Endothelial cell of umbilical vein (primary cell): ENCODE results near the gene METRN. TPM values are rescaled to one million over a fixed set of nuclear protein-coding genes. Genes with fewer than 3 reads are reported as not detected.

ENCODE experiments used
- BruUV-seq: library from RNA; stranded (reverse); fragments of 400-500 nt; replicated peaks from 2 replicates; lab custom pipeline; 2021; lab: Mats Ljungman, UMichigan
- CTCF ChIA-PET: fragments of 300-600, 350-600 bp; sonication (Branson Sonifier 250); formaldehyde crosslinking; loops from one replicate; lab custom pipeline; 2021; ENCODE audit warnings: antibody characterized with exemption, inconsistent platforms; lab: Charles Lee
- POLR2A ChIA-PET: fragments of 300-600, 350-600 bp; sonication (Branson Sonifier 250); formaldehyde crosslinking; loops from one replicate; lab custom pipeline; 2021; ENCODE audit warnings: antibody characterized with exemption, inconsistent platforms; lab: Charles Lee
- DNase-seq: peaks from one replicate; pipeline ENCODE4 v3.0.0-alpha.2; 2011; ENCODE audit warnings: low read depth, low spot score
- FAIRE-seq: peaks from 2 replicates; lab custom pipeline; 2011; peaks lifted over from hg19 to GRCh38; lab: Jason Lieb, UNC
- H2AFZ ChIP-seq: 2 replicates; pipeline ENCODE4 v1.6.0; 2012; ENCODE audit warnings: low read depth, low read length, control low read depth, inconsistent platforms
- H3K27ac ChIP-seq: 2 replicates; pipeline ENCODE4 v1.5.1; 2011; ENCODE audit warnings: low read depth, mild to moderate bottlenecking, control low read depth, low read length, moderate library complexity; ENCODE audit not compliant: insufficient read depth
- H3K27me3 ChIP-seq, 2 experiments: 2 replicates each; pipeline versions ENCODE4 v1.6.0 to v1.6.1; 2011; ENCODE audit warnings: low read length in 2 of 2, mixed read lengths in 1 of 2; ENCODE audit not compliant: control insufficient read depth in 2 of 2, insufficient read depth in 2 of 2
- H3K36me3 ChIP-seq, 2 experiments: 2 replicates in 1 of 2; 3 replicates in 1 of 2; pipeline ENCODE4 v1.5.1; 2011; ENCODE audit warnings: low read length in 2 of 2, mild to moderate bottlenecking in 1 of 2, moderate library complexity in 1 of 2; ENCODE audit not compliant: control insufficient read depth in 2 of 2, insufficient read depth in 2 of 2; ENCODE audit errors: extremely low read depth in 1 of 2
- H3K4me1 ChIP-seq: 3 replicates; pipeline ENCODE4 v1.5.1; 2011; ENCODE audit warnings: mild to moderate bottlenecking, low read length; ENCODE audit not compliant: control insufficient read depth, insufficient read depth; ENCODE audit errors: extremely low read depth
- H3K4me2 ChIP-seq: 2 replicates; pipeline ENCODE4 v1.6.1; 2011; ENCODE audit warnings: low read length, control low read depth, mixed read lengths; ENCODE audit not compliant: insufficient read depth
- H3K4me3 ChIP-seq, 3 experiments: fragments of 200-600 bp in 1 of 3; sonication (generic), shearing (Covaris generic) in 1 of 3; replicated peaks in 1 of 3; 2 replicates each; pipeline ENCODE4 v1.5.1; 2011 to 2016; ENCODE audit warnings: control low read depth in 3 of 3, low read length in 3 of 3, mild to moderate bottlenecking in 2 of 3, inconsistent platforms in 1 of 3, low read depth in 1 of 3, moderate library complexity in 1 of 3; ENCODE audit not compliant: insufficient read depth in 1 of 3
- H3K79me2 ChIP-seq: 2 replicates; pipeline ENCODE4 v1.6.0; 2012; ENCODE audit warnings: low read length, inconsistent platforms; ENCODE audit not compliant: control insufficient read depth, insufficient read depth
- H3K9ac ChIP-seq: replicated peaks from 2 replicates; pipeline ENCODE3; 2011; ENCODE audit warnings: low read length, control low read depth; ENCODE audit not compliant: insufficient read depth; ENCODE audit errors: extremely low read depth
- H3K9me1 ChIP-seq: replicated peaks from 3 replicates; pipeline ENCODE4 v1.6.0; 2011; ENCODE audit warnings: mild to moderate bottlenecking, low read length; ENCODE audit not compliant: control insufficient read depth, insufficient read depth; ENCODE audit errors: extremely low read depth
- H3K9me3 ChIP-seq: replicated peaks from 2 replicates; pipeline ENCODE4 v1.5.1; 2012; ENCODE audit warnings: low read length, inconsistent platforms; ENCODE audit not compliant: control insufficient read depth, insufficient read depth
- H4K20me1 ChIP-seq: replicated peaks from 2 replicates; pipeline ENCODE3; 2011; ENCODE audit warnings: mild to moderate bottlenecking, low read length; ENCODE audit not compliant: control insufficient read depth, insufficient read depth; ENCODE audit errors: extremely low read depth
- CTCF ChIP-seq, 2 donors: IDR thresholded peaks; 1 replicate in 1 of 2; 2 replicates in 1 of 2; pipeline ENCODE4 v1.5.1; 2011; ENCODE audit warnings: low read length in 2 of 2, mild to moderate bottlenecking in 2 of 2, moderate library complexity in 2 of 2, control low read depth in 1 of 2, inconsistent platforms in 1 of 2, low read depth in 1 of 2; ENCODE audit not compliant: insufficient read depth in 1 of 2; ENCODE audit errors: extremely low read depth in 1 of 2
- EZH2 ChIP-seq: IDR thresholded peaks from 2 replicates; pipeline ENCODE4 v1.6.1; 2012; ENCODE audit warnings: borderline replicate concordance, low read depth, mild to moderate bottlenecking, moderate library complexity, low read length, inconsistent platforms; ENCODE audit not compliant: severe bottlenecking
- FOS ChIP-seq: IDR thresholded peaks from 2 replicates; pipeline ENCODE4 v1.6.1; 2011; ENCODE audit warnings: mild to moderate bottlenecking, low read length, moderate library complexity, borderline replicate concordance; ENCODE audit not compliant: insufficient read depth
- GATA2 ChIP-seq: IDR thresholded peaks from 2 replicates; pipeline ENCODE4 v1.7.0; 2011; ENCODE audit warnings: low read depth, mild to moderate bottlenecking, moderate library complexity, mixed read lengths, low read length; ENCODE audit not compliant: insufficient read length, insufficient read depth
- JUN ChIP-seq: IDR thresholded peaks from 2 replicates; pipeline ENCODE4 v1.6.1; 2011; ENCODE audit warnings: borderline replicate concordance, low read depth; ENCODE audit not compliant: insufficient read length, insufficient read depth
- MAX ChIP-seq: IDR thresholded peaks from 2 replicates; pipeline ENCODE4 v1.6.1; 2011; ENCODE audit not compliant: insufficient read depth, insufficient read length
- MYC ChIP-seq: IDR thresholded peaks from one replicate; pipeline ENCODE4 v1.6.1; 2011; ENCODE audit warnings: mild to moderate bottlenecking, low read depth, low read length
- POLR2A ChIP-seq: IDR thresholded peaks from 2 replicates; pipeline ENCODE4 v1.6.1; 2012; ENCODE audit warnings: low read depth, mild to moderate bottlenecking, control low read depth, low read length
- POLR2AphosphoS5 ChIP-seq: IDR thresholded peaks from 2 replicates; pipeline ENCODE4 v1.6.1; 2012; ENCODE audit warnings: low read depth, mild to moderate bottlenecking, control low read depth, low read length, moderate library complexity; ENCODE audit not compliant: insufficient read depth
- dilution Hi-C: fragments of 300-500 bp; cut with MboI; formaldehyde crosslinking; loops from one replicate; pipeline ENCODE4 v1.15.0; 2019; ENCODE audit warnings: low sequenced_read_pairs; ENCODE audit not compliant: extremely low pct_ligation_motif_present
- intact Hi-C: fragments of 100-400 bp; cut with micrococcal nuclease; formaldehyde crosslinking; loops from one replicate; pipeline ENCODE4 v1.10.0; 2022
- polyA plus RNA-seq, 4 experiments: library from polyadenylated mRNA; depleted of rRNA in 3 of 4; stranded (reverse) in 3 of 4; unstranded in 1 of 4; fragments of >200 nt; gene quantifications; 2 replicates each; pipeline versions ENCODE4 v1.2.1 to v1.2.3, GENCODE V29; 2011 to 2012; ENCODE audit warnings: missing spikeins in 1 of 4
- total RNA-seq: library from RNA; stranded (reverse); gene quantifications from 2 replicates; pipeline ENCODE4 v1.2.3, GENCODE V29; 2021

The METRN gene
- total and polyA plus RNA-seq, 2 donors (not counting 3 experiments of a cell fraction or from before 2014, with no cell fraction given) = 10.0 to 16.1 TPM

DNA sequence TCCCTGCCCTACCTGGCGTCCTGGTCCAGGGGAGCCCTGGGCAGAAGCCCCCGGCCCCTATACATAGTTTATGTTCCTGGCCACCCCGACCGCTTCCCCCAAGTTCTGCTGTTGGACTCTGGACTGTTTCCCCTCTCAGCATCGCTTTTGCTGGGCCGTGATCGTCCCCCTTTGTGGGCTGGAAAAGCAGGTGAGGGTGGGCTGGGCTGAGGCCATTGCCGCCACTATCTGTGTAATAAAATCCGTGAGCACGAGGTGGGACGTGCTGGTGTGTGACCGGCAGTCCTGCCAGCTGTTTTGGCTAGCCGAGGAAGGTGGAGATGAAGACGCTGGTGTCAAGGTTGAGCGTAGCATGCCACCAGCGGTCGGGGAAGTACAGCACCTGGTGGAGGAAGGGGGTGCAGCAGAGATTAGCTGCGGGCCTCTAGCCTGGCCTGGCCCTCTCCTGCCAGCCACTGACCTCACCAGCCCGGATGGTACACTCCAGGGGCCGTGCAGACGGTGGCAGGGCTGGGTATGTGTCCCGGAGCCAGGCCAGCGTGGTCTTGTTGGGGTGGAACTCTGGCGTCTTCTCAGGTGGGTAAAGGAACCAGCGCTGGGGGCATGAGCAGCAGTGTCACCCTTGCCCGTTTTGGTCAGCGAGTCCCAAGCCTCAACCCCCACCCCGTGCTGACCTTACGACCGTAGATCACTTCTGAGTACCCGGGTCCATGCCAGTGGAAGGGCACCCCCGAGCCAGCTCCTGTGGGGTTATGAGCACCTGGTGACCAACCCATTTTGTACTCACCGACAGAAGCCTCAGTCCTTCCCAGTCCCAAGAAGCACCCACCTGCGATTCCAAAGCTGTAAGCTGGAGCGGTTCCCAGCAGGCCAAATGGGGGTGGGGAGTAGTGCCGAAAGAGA lies 32.2 kb upstream of the METRN start:
- ChIA-PET CTCF (no interaction called here), POLR2A (no interaction called here)
- Histone ChIP-seq H3K4me1 (peaks cover 20% of the 10 kb centered on the region), H3K27ac (no peak overlapping the region), H3K79me2 (peaks cover 31% of the 10 kb centered on the region), H3K9me1 (no peaks in the 10 kb centered on the region), H3K36me3 (peaks cover 7 to 19% of the 10 kb centered on the region in 2 experiments), H3K4me2 (no peak overlapping the region), H3K4me3 (no peak overlapping the region), H4K20me1 (no peaks in the 10 kb centered on the region), H3K9ac (no peak overlapping the region), H3K27me3 (no peaks in the 10 kb centered on the region), H2AFZ (no peak overlapping the region), H3K9me3 (no peaks in the 10 kb centered on the region)
- TF ChIP-seq POLR2A (no peak), MYC (no peak), CTCF (IDR thresholded peaks at IDR 0.05; ENCODE audit: extremely low read depth in 1 of 2, insufficient read depth in 1 of 2, low read depth in 1 of 2, low read length in 2 of 2) (no peak), FOS (no peak), MAX (no peak), EZH2 (no peak), JUN (no peak), GATA2 (no peak), POLR2AphosphoS5 (no peak)
- dilution Hi-C loops (no loop called here), intact Hi-C loops (no loop called here)
- BruUV-seq = no TSS peak
- FAIRE-seq = no peak
- no peak for DNase-seq
